Hippocampal formation (tissue), 2 donors: ENCODE results near the gene ABI2.
A peak's percentile ranks its signal among the peaks of the same experiment; 100 is the strongest.
"Not testable (repeated sequence)": the region's sequence is repeated elsewhere in the genome, so short reads cannot be mapped to it uniquely, and the experiment has no call there.

Experiments
- DNase-seq, 2 donors: peaks; one replicate each; lab custom pipeline; 2025; lab: John Stamatoyannopoulos, UW

ABI2 gene

DNA sequence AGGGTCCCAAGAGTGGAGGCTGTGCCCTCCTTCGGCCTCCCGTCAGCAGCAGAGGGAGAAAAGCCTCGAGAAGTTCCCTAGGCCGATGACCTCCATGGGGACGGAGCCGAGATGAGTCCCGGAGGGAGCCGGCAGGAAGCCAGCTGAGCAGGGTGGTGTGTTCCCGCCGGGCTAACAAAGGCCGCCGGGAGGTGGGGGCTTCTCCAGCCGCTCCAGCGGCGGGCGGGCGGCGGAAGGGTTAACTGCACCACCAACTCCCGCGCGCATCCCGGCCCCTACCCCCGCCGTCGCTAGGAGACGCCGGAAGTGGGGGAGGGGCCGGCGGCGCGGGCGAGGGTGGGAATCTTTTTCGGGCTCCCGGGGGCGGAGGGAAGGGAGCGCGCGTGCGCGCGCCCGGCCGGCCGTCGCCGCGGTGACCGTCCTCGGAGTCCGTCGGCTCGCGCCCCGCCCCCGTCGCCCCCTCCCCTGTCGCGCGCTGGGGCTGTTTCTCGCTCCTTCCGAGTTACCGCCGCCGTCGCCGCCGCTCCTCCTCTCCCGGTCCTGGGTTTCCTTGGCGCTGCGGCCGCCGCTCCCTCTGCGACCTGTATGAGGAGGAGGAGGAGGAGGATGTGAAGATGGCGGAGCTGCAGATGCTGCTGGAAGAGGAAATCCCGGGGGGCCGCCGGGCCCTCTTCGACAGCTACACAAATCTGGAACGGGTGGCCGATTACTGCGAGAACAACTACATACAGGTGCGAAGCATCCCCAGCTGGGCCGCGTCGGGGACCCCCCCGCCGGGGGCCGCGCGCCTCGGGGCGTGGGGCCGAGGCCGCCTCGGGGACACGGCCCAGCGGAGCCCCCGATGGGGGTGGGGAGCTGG lies at the start of gene ABI2:
ABI2 (plus strand) TSS at position 494 of the 859 bp plus-strand sequence; CDS start at position 615, 121 bp downstream.
- peak; percentile 71 to 84 for DNase-seq

DNA sequence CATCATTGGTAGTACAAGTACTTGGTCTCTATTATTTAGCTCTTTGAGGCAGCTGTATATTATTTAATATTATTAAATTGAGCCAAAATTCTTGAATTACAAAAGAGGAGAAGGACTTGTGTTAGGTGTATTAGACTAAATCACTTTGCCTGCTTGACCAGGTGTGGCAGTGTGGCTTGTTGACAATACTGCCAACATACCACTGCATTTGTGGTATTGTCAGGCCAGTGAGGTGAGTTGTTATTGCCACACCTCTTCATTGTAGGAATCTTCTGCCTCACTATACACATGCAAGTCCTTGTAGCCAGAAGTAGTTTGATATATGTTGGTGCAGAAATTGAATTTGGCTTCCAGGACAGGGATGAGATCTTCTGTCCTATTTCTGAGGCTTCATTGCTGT lies 48.9 kb upstream of the ABI2 start:
- DNase-seq = no peak

DNA sequence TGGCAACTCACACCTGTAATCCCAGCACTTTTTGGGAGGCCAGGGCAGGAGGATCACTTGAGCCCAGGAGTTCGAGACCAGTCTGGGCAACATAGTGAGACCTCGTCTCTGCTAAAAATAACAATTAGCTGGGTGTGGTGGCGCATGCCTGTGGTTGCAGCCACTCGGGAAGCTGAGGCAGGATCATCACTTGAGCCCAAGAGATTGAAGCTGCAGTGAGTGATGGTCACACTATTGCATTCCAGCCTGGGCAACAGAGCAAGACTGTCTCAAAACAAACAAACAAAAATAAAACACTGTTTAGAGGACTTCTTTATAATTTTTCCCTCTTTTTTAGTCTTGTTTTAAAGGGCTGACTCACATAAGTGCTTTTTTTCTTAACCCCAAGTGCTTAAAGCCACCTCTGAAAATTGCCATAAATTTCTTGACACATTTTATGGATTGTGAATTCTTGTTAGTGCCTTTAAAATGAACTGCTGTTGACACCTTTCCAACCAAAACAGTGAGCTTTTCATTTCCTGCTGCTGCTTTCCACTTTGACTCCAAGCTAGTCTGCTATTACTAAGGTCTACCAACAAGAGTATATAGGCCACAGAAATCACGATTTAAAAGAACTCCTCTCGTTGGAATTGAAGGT lies 47.6 kb upstream of the ABI2 start:
- DNase-seq = no peak

DNA sequence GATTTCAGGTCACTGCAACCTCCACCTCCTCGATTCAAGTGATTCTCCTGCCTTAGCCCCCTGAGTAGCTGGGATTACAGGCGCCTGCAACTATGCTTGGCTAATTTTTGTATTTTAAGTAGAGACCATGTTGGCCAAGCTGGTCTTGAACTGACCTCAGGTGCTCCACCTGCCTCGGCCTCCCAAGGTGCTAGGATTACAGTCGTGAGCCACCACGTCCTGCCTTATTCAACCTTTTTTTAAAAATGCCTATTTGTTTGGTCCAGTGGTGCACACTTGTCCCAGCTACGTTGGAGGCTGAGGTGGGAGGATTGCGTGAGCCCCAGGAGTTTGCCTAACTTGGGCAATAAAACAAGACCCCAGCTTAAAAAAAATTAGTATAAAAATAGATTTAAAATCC lies 46.1 kb upstream of the ABI2 start:
- DNase-seq = no peak

DNA sequence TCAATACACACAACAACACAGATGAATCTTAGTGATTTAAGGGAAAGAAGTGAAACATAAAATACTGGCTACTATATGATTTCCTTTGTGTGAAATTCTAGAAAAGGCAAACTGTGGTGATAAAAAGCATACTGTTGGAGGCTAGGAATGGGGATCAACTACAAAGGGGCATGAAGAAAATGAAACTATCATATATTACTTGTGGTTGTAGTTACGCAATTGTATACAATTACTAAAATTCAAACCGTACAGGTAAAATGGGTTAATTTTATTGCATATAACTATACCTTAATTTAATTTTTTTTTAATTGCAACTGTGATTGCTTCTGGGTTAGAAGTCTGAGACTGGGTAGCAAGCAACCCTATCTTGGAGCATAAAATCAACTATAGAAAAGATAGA lies 41.7 kb upstream of the ABI2 start:
- DNase-seq = no peak

DNA sequence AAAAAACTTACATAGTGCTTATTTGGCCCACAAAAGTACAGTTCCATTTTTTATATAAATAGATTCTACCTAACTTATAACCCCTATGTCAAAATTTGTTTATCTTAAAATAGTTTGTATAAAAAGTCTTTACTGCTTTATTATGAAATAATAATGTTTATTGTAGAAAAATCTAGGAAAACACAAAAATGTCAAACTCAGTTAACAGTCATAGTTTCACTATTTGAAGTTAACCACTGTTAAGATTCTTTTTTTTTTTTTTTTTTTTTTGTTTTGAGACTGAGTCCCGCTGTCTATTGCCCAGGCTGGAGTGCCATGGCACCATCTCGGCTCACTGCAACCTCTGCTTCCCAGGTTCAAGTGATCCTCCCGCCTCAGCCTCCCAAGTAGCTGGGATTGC lies 26.5 kb upstream of the ABI2 start:
- DNase-seq = no peak

DNA sequence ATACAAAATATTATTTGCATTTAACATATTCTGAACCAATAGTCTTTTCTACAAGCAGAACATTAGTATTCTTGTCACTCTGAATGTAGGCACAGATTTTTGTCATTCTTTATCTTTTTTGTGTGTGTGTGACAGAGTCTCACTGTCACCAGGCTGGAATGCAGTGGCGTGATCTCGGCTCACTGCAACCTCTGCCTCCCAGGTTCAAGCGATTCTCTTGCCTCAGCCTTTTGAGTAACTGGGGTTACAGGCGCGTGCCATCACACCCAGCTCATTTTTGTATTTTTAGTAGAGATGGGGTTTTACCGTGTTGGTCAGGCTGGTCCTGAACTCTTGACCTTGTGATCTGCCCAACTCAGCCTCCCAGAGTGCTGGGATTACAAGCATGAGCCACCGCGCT lies 25.6 kb upstream of the ABI2 start:
- DNase-seq = not testable (repeated sequence)

DNA sequence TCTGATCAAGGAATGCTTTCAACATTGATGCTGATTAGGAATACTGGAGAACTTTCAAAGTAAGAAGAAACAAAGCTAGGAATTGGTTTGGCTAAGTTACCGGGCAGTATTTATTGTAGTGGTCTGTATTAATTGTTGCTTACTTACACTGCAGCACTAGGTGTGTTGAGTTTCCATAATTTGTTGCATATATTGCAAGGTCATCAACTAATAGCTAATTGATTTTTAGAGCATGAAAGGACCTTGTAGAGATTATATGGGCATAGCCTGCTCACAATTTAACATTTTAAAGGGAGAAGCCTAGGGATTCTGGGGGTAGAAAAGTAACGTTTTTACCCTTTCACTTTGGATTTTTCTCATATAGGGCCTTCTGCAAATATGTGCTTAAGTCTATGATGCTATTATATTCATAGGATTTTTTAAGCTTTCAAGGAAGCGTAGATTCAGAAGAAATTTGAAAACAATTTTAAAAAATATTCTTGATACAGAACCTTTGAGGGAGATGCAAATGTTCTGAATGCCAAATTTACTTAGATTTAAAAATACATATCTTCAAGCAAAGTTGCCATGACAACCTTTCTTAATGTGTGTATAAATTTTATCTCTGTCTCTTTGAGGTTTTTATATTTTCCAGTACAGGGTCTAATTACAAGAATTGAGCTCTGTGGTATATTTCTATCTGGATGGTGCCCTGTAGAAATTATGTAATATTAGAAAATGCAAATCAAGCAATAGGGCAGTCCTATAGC lies 17.3 kb upstream of the ABI2 start:
- no peak for DNase-seq

DNA sequence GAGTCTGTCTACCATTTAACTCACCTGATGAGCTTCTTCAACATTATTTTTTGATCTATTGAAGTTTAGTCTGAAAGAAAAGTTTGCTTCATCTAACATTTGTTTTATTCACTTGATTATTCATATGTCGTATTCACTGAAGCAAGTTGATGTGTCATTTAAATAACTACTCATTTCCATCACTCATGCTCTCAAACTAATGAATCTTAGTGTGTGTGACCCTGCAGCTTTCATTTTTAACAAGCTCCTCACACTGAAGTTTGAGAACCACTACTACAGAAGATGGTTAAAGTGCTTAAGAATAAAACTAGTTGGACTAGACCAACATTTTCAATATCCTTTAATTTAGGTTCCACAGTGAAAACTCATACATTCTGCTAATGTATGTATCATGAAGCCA lies 1.8 kb upstream of the ABI2 start:
- DNase-seq = no peak

DNA sequence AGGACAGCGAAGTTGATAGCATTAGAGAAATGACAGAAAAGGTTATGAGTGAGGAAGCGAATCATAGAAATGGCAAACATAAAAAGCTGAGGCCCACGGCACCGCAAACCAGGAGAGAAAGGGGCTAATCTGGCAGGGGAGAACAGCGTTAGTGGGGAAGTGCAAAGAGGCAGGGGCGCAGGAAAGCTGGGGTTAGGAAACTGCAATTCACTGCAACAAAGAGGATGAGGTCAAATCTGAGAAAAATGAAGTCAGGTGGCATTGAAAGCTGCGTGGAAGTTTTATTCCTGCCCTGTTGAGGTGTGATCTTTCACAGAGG lies 653 bp upstream of the ABI2 start:
- peak; percentile 12 to 42 for DNase-seq

DNA sequence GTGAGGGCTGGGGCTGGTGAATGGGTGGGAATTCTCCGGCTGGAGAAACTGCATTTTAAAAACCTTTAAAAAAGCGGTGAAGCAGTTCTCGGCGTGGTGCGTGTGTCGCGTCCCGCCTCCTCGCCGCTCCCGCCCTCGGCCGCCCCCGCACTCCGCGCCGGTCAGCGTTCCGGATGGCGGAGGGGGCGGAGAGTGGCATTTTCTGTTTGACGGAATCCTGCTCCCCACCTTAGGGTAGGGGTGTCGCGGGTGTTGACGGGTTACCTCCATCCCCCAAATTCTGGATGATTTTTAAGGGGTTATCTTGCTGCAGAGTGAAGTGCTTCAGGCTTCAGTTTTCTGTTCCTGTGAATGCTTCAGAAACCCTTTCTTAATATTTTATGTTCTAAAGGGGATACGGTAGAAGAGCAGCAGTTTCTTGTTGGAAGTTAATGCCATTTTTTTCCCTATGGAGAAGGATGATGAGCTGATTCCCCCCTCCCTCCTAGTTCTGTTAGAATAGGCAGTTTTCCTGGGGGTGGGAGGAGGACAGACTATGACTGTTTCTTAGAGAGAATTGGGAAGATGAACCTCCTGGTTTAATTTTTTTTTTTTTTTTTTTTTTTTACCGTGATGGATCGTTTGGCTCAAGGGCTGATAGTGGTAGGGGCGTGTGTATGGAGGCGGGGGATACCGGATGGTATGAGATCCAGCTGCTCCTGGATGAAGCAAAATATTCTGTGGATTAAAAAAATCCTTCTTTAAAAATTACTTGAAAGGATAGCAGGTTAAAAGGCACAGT lies 756 bp downstream of the ABI2 start:
- DNase-seq = peak in 1 of 2 donors; percentile 64

DNA sequence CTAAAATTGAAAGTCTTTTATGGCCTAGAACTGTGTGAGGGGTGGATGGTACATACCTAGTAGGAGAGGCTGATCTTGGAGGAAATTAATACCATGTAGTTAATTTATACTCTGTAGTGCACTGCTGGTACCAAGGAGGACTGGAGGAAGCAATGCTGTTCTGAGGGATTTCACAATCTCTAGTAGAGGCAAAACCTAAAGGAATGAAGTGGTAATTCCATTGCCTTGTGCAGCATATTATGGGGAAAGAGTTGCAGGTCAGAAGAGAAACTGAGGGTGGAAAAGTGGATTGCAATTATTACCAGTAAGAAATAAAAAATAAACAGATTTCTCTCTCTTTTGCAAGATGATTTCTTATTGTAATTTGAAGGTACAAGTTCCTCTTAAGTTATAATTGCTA lies 2.2 kb downstream of the ABI2 start:
- no peak for DNase-seq

DNA sequence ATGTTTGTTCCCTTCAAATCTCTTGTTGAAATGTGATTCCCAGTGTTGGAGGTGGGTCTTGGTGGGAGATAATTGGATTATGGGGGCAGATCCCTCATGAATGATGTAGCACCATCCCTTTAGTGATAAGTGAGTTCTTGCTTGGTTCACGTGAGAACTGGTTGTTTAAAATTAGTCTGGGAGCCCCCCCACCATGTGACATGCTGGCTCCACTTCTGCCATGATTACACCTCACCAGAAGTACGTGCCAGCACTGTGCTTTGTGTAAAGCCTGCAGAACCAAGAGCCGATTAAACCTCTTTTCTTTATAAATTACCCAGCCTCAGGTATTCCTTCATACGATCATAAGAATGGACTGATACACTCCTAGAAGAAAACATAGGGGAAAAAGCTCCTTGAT lies 10.1 kb downstream of the ABI2 start:
- DNase-seq = no peak

DNA sequence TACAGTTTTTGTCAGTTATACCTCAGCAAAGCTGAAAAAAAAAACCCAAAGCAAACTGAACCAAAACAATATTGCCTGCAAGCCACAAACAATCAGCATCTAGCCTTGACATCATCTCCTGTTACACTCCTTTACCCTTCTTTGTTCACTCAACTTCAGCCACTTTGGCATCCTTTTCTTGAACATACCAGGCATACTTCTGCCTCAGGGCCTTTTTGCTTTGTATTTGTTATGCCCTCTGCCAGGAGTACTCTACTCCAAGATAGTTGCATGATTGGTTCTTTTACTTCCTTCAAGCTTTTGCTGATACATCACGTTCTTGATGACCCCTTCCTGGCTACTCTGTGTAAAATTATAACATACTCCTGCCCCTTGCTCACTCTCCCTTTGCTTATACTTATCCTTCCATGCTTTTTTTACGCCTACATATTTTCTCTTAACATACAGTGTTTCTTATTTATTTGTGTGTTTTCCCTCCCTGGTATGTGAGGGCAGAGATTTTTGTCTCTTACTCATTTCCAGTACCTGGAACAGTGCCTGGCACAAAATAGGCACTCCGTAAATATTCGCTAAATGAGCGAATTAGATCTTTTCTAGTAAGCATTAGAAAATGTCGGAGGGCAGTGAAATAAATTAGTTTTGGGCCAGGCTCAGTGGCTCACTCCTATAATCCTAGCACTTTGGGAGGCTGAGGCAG lies 12.7 kb downstream of the ABI2 start:
- DNase-seq = no peak

DNA sequence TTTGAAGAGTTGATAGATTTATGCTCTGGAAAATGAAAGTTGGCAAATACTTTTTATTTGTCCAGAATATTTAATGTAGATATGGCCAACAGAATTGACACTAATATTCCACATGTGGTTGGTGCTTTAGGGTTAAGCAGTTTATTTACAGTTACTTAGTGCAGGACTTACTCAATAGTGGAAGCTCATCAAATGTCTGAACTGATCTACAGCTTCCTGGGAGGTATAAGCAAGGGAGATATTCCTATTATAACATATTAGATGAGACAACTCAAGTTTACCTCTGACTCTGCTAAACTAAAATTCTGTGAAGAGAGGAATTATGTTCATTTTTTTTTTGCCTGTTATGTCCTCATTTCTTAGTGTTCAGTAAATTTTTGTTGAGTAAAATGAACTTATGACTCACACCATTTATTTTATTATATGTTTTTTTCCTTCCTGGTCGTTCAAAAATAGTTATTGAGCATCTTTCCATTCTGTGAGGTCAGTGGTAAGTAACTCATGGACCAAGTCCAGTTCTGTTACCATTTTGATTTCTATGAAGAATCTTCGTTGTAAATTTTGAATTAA lies 13.6 kb downstream of the ABI2 start:
- no peak for DNase-seq

DNA sequence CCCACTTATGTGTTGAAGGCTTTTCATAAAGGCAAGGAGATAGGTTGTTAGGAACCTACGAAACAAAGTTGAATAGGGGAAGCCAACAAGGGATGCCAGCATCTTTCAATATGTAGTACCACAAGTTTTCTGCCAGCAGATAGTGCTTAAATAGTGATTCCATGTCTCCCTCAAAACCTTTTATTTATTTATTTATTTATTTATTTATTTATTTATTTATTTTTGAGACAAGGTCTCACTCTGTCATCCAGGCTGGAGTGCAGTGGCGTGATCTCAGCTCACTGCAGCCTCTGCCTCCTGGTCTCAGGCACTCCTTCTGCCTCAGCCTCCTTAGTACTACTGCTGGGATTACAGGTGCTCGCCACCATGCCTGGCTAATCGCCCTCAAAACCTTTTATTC lies 14.2 kb downstream of the ABI2 start:
- not testable (repeated sequence) for DNase-seq

DNA sequence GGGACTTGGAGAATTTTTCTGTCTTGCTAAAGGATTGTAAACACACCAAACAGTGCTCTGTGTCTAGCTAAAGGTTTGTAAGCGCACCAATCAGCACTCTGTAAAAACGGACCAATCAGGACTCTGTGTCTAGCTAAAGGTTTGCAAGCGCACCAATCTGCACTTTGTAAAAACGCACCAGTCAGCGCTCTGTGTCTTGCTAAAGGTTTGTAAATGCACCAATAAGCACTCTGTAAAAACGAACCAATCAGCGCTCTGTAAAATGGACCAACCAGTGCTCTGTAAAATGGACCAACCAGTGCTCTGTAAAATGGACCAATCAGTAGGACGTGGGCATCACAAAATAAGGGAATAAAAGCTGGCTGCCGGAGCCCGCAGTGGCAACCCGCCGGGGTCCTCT lies 16.5 kb downstream of the ABI2 start:
- DNase-seq = no peak

DNA sequence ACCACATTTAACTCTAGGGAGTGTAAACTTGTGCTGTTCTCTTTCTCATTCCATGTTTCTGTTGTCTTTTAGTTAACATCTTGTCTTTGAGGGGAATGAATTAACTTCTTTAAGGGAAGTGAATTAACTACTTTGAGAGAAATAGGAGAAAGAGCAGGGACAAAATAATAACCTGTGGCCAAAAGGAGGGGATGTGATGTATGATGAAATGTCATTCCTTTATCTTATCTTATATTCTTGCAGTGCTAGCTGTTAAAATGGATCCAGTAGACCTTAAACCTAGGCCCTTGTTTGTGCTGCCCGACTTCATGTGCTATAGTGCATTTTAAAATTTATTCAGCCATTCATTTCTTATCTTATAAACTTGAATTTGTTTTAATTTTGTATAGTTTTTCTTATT lies 18.4 kb downstream of the ABI2 start:
- DNase-seq = no peak

DNA sequence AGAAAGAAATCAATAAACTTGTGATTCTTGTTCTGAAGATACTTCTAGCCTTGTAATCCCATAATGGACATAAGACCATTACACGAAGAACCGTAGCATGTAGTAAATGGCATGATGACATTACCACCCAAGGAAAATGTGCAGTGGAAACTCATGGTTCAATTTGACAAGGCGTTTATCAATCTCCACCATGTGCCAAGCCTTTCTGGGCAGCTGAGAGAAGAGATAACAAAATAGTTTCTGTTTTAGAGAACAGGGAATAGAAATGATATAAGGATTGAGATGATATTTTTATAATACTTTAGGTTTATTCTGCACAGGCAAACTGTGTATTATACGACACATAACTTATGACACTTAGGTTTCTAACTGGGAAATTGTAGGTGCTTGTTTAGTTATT lies 19.2 kb downstream of the ABI2 start:
- DNase-seq = no peak

DNA sequence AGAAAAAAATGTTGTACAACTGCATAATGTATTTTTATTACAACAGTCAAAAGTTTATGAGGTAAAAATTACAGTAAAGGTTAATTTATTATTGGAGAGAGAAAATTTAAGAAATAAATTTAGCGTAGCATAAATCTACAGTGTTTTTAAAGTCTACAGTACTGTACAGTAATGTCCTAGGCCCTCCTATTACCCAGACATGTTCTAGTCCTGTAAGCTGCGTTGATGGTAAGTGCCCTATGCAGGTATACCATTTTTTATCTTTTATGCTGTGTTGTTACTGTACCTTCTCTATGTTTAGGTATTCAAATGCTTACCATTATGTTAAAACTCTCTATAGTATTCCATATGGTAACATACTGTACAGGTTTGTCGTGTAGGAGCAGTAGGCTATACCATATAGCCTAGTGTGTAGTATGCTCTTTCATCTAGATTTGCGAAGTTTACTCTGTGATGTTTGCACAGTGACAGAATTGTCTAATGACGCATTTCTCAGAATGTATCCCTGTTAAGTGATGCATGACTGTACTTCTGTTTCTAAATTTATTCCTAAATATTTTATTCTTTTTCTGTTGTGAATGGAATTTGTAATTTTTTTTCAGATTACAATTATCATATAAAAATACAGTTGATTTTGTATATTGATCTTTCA lies 24.5 kb downstream of the ABI2 start:
- DNase-seq = no peak

DNA sequence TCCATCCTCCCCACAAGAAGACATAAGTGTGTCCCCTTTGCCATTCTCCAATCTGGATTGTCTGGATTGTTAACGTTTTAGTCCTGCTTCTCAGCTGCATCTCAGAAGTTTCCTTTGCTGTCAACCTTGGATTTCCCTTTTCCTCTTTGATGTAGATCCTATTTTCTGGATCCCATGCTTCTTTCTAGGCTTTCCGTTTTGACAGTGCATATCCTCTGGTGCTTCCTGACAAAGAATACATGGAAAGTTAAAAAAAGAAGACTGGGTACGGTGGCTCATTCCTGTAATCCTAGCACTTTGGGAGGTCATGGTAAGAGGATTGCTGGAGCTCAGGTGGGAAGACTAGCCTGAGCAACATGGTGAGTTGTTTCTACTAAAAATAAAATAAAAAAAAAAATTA lies 26.8 kb downstream of the ABI2 start:
- DNase-seq = no peak
